Lung (tissue), 12 donors: Measurements from ENCODE around the gene XYLT2. TPM values are rescaled to one million over a fixed set of nuclear protein-coding genes. Genes with fewer than 3 reads are reported as not detected.

Experiments
- ATAC-seq: fragments of 200-7000 bp; cut with Tn5 transposase; one replicate; pipeline ENCODE4 v1.9.1; 2020; ENCODE audit warnings: moderate number of reproducible peaks; ENCODE audit not compliant: insufficient read depth, low FRiP score
- DNase-seq, 3 donors: peaks; one replicate each; pipeline ENCODE4 v3.0.0-alpha.2; 2013 to 2017
- H3K27ac ChIP-seq, 2 donors: one replicate each; pipeline ENCODE4 v1.5.1; 2013; ENCODE audit warnings: mild to moderate bottlenecking in 2 of 2, moderate library complexity in 2 of 2, control low read depth in 1 of 2, inconsistent platforms in 1 of 2, low read depth in 1 of 2, low read length in 1 of 2
- H3K27me3 ChIP-seq, 3 donors: one replicate each; pipeline ENCODE4 v1.5.1; 2013; ENCODE audit warnings: low read length in 2 of 3; ENCODE audit not compliant: control insufficient read depth in 3 of 3, insufficient read depth in 3 of 3
- H3K36me3 ChIP-seq, 4 donors: one replicate each; pipeline ENCODE4 v1.5.1; 2013; ENCODE audit warnings: low read length in 4 of 4, mild to moderate bottlenecking in 1 of 4, moderate library complexity in 1 of 4; ENCODE audit not compliant: control insufficient read depth in 4 of 4, insufficient read depth in 4 of 4
- H3K4me1 ChIP-seq, 5 donors: one replicate each; pipeline ENCODE4 v1.5.1; 2013; ENCODE audit warnings: low read length in 5 of 5, mild to moderate bottlenecking in 2 of 5, moderate library complexity in 1 of 5; ENCODE audit not compliant: control insufficient read depth in 5 of 5, insufficient read depth in 5 of 5
- H3K4me3 ChIP-seq: one replicate; pipeline ENCODE4 v1.5.1; 2013; ENCODE audit warnings: mild to moderate bottlenecking, control low read depth, moderate library complexity
- H3K9ac ChIP-seq, 2 donors: one replicate each; pipeline ENCODE4 v1.5.1; 2013; ENCODE audit warnings: low read length in 2 of 2, control low read depth in 1 of 2; ENCODE audit not compliant: insufficient read depth in 1 of 2
- H3K9me3 ChIP-seq, 4 donors: one replicate each; pipeline ENCODE4 v1.5.1; 2013; ENCODE audit warnings: low read length in 3 of 4, mild to moderate bottlenecking in 1 of 4, moderate library complexity in 1 of 4; ENCODE audit not compliant: control insufficient read depth in 4 of 4, insufficient read depth in 3 of 4
- CTCF ChIP-seq: IDR thresholded peaks from 2 replicates; pipeline ENCODE4 v1.5.1; 2012; ENCODE audit warnings: mild to moderate bottlenecking; ENCODE audit errors: control extremely low read depth, extremely low read depth
- WGBS, 2 donors: extraction: QIAGEN DNeasy Blood & Tissue Kit; methylation state at CpG; one replicate each; pipeline ENCODE4 v1.1.7; 2013; 5-methylcytosine and 5-hydroxymethylcytosine counted together
- polyA plus RNA-seq, 2 donors: library from polyadenylated mRNA; stranded (reverse); fragments of 200-250 nt; gene quantifications; one replicate each; pipeline ENCODE4 v1.2.1, GENCODE V29; 2013
- total RNA-seq, 2 donors: library from RNA; depleted of rRNA in 1 of 2; stranded (reverse); fragments of >200 nt in 1 of 2; gene quantifications; one replicate each; pipeline ENCODE4 v1.2.1, GENCODE V29; 2014 to 2021
- donor health status: control.
- donor health status: control.
- donor health status: Bipolar disorder and iron deficiency.
- donor health status: healthy.
- donor health status: DM: yes; HTN: yes; CAD: no.

Gene XYLT2
- total and polyA plus RNA-seq, 4 donors, result 9.6 to 28.5 (median 16.2) TPM

DNA sequence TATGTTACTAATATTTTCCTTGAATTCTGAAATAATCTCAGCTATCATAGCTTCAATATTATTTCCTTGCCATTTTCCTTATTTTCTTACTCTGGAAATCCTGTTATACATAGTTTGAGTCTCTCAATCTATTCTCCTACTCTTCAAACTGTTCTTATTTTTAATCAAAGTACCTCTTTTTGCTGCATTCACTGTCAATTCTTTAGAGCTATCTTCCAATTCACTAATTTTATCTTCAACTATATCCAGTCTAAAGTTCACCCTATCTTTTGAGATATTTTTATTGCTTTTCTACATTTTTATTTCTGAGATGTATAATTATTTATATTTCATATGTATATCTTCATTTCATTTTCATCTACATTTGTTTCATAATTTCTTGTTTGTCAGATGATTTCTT is 7.3 kb upstream of the XYLT2 start:
- DNase-seq, result no peak
- no peak overlapping the region for H3K9ac ChIP-seq
- no peaks in the 10 kb centered on the region for H3K27me3 ChIP-seq
- peaks cover 0 to 5% (median 0%) of the 10 kb centered on the region in 4 donors for H3K9me3 ChIP-seq
- H3K4me1 ChIP-seq, result no peaks in the 10 kb centered on the region
- no peaks in the 10 kb centered on the region for H3K36me3 ChIP-seq
- no peak overlapping the region for H3K4me3 ChIP-seq
- no peak for ATAC-seq
- H3K27ac ChIP-seq, result no peak overlapping the region
- no peak for TF ChIP-seq CTCF

DNA sequence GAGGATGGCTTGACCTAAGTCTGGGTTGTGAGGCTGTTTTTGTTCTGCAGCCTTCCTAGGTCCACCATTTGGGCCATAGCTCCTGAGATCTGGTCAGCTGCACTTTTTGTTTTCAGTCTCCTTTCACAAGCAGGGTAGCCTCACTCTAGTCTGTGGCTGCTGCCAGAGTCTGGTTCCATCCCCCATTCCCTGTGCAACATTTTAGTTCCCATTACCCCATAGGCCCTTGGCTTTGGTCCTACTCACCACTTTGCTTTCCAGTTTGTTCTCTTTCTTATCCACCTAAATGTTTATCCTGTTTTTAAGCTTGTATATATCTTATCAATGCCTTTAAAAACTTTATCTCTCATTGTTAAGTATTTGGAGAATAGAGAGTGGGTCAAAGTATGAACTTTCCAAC is 6.5 kb upstream of the XYLT2 start:
- no peak for ATAC-seq
- DNase-seq, result no peak
- H3K27me3 ChIP-seq, result no peaks in the 10 kb centered on the region
- H3K9ac ChIP-seq, result no peak overlapping the region
- no peak overlapping the region for H3K27ac ChIP-seq
- H3K4me3 ChIP-seq, result no peak overlapping the region
- H3K36me3 ChIP-seq, result no peaks in the 10 kb centered on the region
- TF ChIP-seq CTCF, result no peak
- H3K9me3 ChIP-seq, result peaks cover 0 to 5% (median 0%) of the 10 kb centered on the region in 4 donors
- H3K4me1 ChIP-seq, result no peaks in the 10 kb centered on the region

DNA sequence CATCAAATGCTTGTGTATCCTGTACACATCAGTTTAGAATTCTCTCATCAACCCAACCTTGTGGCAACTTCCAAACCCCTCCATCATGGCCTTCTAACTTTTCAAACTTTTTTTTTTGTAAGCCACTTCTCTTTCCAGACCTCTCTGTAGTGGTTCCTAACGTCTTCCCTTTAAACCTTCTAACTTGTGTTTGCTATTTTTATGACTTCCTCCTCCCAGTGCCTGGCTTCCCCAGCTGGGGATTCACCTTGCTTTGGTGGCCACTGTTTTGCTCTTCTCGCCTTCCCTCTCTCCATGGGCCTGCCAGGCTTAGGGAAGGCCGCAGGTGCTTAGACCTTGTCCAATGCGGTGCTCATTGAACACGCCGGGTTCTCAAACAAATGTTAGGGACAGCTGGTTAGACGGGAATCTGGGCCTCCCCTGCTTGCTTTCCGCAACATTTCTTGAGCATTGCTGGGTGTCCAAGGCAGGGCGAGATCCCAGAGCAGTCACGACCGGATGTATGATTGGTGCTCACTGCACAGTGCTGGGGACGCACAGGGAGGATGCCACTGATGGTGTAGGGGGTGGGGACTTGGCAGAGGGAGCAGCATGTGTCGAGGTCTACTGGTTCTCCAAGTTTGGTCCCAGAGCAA is 1.1 kb upstream of the XYLT2 start:
- no peak overlapping the region for H3K27ac ChIP-seq
- TF ChIP-seq CTCF, result no peak
- no peak for ATAC-seq

More for the DNA sequence above, 1.1 kb upstream of the XYLT2 start:
- no peaks in the 10 kb centered on the region for H3K36me3 ChIP-seq
- DNase-seq, result no peak
- H3K9me3 ChIP-seq, result no peaks in the 10 kb centered on the region
- WGBS, 2 donors, result 67 to 70% methylated on average over 13 of the region's 13 CpGs
- no peak overlapping the region for H3K9ac ChIP-seq
- H3K4me1 ChIP-seq, result peaks cover 0 to 21% (median 0%) of the 10 kb centered on the region in 5 donors
- no peak overlapping the region for H3K4me3 ChIP-seq
- no peaks in the 10 kb centered on the region for H3K27me3 ChIP-seq
